ENCODE measurements around the gene GM2A.

Gene GM2A

GRCh38 chr5:151257731-151258181 is 4.8 kb downstream of the GM2A start:
- H3K27me3 ChIP-seq: no peaks in the 10 kb centered on the region
- H3K36me3 ChIP-seq: no peaks in the 10 kb centered on the region
- no peak for DNase-seq
- TF ChIP-seq CTCF (IDR thresholded peaks at IDR 0.05; ENCODE audit: low read depth, low read length): no peak
- H3K9me3 ChIP-seq: no peaks in the 10 kb centered on the region
- no peaks in the 10 kb centered on the region for H3K4me1 ChIP-seq
- H3K4me3 ChIP-seq (ENCODE audit: low read depth, low read length): no peak overlapping the region

- no peaks in the 10 kb centered on the region for H3K36me3 ChIP-seq
- no peaks in the 10 kb centered on the region for H3K4me1 ChIP-seq
- no peaks in the 10 kb centered on the region for H3K9me3 ChIP-seq
- DNase-seq: no peak
- no peaks in the 10 kb centered on the region for H3K27me3 ChIP-seq
- no peak for TF ChIP-seq CTCF (IDR thresholded peaks at IDR 0.05; ENCODE audit: low read depth, low read length)
- H3K4me3 ChIP-seq (ENCODE audit: low read depth, low read length): no peak overlapping the region
Observed at GRCh38 chr5:151258201-151258611, 5.2 kb downstream of the GM2A start.

- DNase-seq: no peak
- H3K36me3 ChIP-seq: no peaks in the 10 kb centered on the region
- H3K9me3 ChIP-seq: no peaks in the 10 kb centered on the region
- H3K27me3 ChIP-seq: no peaks in the 10 kb centered on the region
- H3K4me3 ChIP-seq (ENCODE audit: low read depth, low read length): no peak overlapping the region
- H3K4me1 ChIP-seq: no peaks in the 10 kb centered on the region
- TF ChIP-seq CTCF (IDR thresholded peaks at IDR 0.05; ENCODE audit: low read depth, low read length): no peak
Observed at GRCh38 chr5:151258816-151259215, 5.8 kb downstream of the GM2A start.

GRCh38 chr5:151259931-151260330 is 6.9 kb downstream of the GM2A start:
- Histone ChIP-seq H3K27me3 (no peaks in the 10 kb centered on the region), H3K4me3 (ENCODE audit: low read depth, low read length) (no peak overlapping the region), H3K36me3 (no peaks in the 10 kb centered on the region), H3K9me3 (no peaks in the 10 kb centered on the region), H3K4me1 (no peaks in the 10 kb centered on the region)
- no peak for DNase-seq
- no peak for TF ChIP-seq CTCF (IDR thresholded peaks at IDR 0.05; ENCODE audit: low read depth, low read length)

GRCh38 chr5:151262532-151262931 is 9.5 kb downstream of the GM2A start:
- Histone ChIP-seq H3K9me3 (no peaks in the 10 kb centered on the region), H3K36me3 (no peaks in the 10 kb centered on the region), H3K4me3 (ENCODE audit: low read depth, low read length) (no peak overlapping the region), H3K27me3 (no peaks in the 10 kb centered on the region), H3K4me1 (no peaks in the 10 kb centered on the region)
- no peak for DNase-seq
- TF ChIP-seq CTCF (IDR thresholded peaks at IDR 0.05; ENCODE audit: low read depth, low read length): no peak

- no peaks in the 10 kb centered on the region for H3K4me1 ChIP-seq
- DNase-seq: no peak
Observed at GRCh38 chr5:151264113-151264512, 11.1 kb downstream of the GM2A start.

More at GRCh38 chr5:151264113-151264512, 11.1 kb downstream of the GM2A start:
- no peaks in the 10 kb centered on the region for H3K36me3 ChIP-seq
- TF ChIP-seq CTCF (IDR thresholded peaks at IDR 0.05; ENCODE audit: low read depth, low read length): no peak
- H3K27me3 ChIP-seq: no peaks in the 10 kb centered on the region
- H3K4me3 ChIP-seq (ENCODE audit: low read depth, low read length): no peak overlapping the region
- no peaks in the 10 kb centered on the region for H3K9me3 ChIP-seq
